HG02870 (cell line): ENCODE measurements around the gene FMNL2.

ENCODE experiments used
- ATAC-seq: cut with Tn5 transposase; IDR thresholded peaks from one replicate; pipeline ENCODE4 v1.9.1; 2021; ENCODE audit warnings: mild to moderate bottlenecking, moderate library complexity; ENCODE audit not compliant: unreplicated experiment

The FMNL2 gene

DNA sequence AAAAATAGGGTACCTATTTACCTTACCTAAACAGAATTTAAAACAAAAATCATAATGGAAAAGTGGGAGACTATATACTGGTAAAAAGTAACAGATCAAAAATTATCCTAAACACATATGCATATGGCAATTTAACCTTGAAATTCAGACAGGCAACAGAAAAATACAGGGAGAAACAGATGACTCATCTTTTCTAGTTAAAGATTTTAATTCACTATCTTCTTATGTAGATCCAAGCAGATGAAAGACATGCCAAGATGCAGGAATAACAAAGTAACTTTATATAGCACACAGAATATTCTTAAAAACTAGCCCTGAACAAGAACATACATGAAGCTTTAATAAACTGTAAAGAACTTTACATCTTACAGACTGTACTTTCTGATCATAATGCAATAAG is 351.3 kb downstream of the FMNL2 start:
- no peak for ATAC-seq

DNA sequence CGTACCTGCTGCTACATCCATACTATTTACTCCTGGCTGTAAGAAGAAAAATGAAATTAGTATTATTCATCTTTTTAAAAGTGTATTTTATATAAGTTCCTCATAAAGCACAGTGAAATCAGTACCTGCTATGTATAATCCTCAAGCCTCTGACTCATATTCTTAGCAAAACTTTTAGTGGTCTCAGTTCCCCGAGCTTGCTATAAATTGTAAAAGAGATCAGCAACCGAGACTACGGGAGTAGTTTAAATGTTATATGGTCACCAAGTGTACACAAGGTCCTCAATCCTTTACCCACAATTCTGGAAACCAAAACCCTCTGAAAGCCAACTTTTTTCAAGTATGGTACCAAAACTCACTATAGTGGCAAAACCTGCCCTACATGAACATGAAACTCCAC is 358.1 kb downstream of the FMNL2 start:
- ATAC-seq, result peak; percentile 98

DNA sequence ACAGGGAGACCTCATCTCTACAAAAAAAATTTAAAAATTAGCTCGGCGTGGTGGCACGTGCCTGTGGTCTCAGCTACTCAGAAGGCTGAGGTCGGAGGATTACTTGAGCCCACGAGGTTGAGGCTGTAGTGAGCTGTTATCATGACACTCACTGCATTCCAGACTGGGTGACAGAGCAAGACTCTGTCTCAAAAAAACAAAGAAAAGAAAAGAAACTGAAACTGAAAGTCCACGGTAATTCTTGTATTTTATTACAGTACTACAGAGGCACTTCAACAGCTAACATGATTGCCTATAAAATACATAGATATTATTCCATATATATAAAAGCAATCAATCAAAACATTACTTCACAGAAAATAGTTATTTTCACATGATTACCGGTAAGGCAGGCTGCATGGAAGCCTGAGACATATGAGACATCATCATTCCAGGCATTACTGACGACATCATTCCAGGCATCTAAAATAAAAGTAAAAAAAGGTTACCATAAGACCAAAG is 359.2 kb downstream of the FMNL2 start:
- peak; percentile 35 for ATAC-seq

DNA sequence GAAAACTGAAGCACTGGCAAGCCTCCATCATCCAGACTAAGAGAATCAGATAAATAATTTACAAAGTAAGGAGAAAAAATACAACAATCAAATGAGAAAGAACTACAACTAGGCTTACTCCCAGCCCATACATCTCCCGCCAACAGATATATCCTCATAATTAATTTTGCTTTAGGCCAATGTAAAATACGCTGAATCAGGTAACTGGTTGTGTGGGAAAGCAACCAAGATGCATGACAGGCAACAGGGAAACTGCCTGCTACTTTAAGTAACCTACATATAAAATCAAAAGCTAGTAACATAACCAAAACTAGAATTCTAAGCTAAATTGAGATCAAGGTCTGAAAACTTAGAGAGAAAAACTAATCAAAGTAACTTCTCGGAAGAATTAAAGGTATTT is 360.8 kb downstream of the FMNL2 start:
- ATAC-seq, result no peak

DNA sequence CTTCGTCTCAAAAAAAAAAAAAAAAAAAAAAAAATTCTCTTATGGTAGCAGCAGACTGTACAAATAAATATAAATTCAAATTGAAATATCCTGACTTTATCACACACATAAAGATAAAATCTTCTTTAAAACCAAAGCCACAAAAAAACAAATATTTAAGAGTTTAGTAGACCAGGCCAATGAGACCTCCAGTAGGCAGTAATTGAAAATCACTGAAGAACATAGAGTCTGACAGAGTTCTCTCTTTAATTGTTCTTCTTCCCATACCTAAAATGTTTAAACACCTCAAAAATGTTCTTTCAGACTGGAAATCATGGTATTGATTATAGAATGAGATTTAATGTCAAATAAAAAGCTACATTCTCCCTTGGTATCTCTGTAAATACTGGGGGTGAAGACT is 361.5 kb downstream of the FMNL2 start:
- no peak for ATAC-seq
